HG03196 (cell line): Measurements from ENCODE around the gene PMF1.
"Not testable (repeated sequence)": the region's sequence is repeated elsewhere in the genome, so short reads cannot be mapped to it uniquely, and the experiment has no call there.

Experiments
- ATAC-seq: cut with Tn5 transposase; IDR thresholded peaks from one replicate; pipeline ENCODE4 v1.9.1; 2021; ENCODE audit not compliant: unreplicated experiment

PMF1 gene

DNA sequence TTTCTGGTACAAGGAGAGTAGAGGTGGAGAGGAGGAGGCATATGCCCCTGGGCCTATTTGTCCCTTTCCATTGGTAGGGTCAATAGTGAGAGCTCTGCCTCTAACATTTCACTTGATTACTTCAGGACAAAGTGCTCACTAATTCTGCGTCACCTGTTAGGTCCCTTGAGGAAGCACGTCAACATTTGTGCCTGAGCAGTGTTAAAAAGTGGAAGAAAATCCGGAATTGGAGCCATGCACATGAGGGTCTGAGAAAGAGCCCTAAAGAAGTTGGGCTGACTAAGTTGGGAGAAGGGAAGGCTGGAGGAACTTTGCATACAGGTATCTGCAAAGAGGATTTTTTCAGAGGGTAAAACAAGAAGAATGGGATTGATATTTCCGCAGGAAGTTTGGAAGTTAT, 17.0 kb upstream of the PMF1 start:
- ATAC-seq = no peak

DNA sequence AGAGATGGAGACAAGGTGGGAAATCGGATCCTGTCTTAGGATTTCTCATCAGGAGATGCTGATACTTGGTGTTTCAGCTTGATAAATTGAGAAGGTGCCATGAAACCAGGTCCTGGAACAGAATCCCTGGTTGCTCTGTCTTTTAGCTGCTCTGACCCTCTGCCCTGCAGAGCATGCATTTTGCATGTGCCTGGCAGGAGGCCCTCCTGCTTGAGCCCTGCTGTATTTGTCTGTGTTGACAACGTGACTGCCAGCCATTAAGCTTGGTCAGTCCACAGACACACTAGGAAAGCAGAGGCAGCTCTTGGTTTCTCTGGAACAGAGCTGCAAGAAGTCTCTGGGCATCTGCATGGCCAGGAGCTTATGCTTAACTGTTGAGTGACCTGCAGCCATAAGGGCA, 16.4 kb upstream of the PMF1 start:
- ATAC-seq = no peak

DNA sequence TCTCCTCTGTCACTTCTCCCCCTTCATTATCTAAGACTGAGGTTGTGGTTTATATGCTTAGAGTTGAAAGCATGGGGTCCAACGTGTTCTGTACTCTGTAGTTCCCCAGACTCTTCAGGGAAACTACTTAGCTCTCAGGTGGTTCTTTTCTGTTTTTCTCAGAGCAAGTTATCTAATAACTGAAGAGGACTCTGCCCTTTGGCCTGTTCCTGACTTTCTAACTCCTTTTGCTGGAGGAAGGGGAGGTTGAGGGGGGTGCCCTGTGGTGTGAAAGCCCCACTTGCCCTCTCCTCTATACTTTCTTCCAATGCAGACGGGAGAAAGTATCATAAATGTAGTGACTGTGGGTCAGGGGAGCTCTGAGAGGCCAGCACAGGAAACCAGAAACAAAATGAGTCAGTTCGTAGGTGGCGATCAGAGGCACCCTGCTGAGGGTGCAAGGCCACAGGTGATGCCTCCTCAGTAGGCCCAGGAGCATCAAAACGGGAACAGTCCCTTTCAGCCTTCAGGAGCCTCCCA, 13.9 kb upstream of the PMF1 start:
- ATAC-seq = no peak

DNA sequence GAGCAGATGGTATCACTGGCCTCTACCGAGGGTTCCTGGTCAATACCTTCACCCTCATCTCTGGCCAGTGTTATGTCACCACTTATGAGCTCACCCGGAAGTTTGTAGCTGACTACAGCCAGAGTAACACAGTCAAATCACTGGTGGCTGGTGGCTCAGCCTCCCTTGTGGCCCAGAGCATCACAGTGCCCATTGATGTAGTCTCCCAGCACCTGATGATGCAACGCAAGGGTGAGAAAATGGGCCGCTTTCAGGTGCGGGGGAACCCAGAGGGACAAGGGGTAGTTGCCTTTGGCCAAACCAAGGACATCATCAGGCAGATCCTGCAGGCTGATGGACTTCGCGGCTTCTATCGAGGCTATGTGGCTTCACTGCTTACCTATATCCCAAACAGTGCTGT, 12.8 kb upstream of the PMF1 start:
- ATAC-seq = no peak

DNA sequence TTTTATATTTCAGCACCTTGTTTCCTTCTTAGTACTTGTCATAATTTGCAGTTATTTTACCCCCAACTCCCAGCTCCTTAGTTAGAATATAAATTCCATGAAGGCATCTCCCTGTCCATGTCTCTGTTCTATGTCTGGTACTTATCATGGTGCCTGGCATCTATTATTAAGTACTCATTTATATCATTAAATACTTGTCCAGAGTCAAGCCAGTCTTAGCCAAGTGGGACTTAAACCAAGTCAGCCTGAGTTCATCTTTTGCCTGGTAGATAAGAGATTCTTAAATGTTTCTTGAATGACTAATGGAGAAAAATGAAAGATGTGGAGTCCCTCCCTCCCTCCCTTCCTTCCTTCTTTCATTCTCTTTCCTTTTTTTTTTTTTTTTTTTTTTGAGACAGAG, 9.5 kb upstream of the PMF1 start:
- no peak for ATAC-seq

DNA sequence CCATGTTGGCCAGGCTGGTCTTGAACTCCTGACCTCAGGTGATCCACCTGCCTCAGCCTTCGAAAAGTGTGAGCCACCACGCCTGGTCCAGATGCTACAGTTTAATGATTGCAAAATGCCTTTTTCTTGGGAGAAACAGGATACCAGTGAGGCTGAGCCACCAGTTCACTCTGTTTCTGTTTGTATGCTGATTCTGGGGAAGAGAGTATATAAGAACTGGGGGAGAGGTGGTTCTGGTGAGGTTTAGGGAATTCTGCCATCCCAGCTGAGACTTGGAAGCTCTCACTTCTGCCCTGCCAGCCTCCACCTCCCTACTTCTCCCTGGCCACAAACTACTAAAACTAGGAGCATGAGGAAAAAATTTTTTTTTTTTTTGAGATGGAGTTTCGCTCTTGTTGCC, 8.1 kb upstream of the PMF1 start:
- ATAC-seq = no peak

DNA sequence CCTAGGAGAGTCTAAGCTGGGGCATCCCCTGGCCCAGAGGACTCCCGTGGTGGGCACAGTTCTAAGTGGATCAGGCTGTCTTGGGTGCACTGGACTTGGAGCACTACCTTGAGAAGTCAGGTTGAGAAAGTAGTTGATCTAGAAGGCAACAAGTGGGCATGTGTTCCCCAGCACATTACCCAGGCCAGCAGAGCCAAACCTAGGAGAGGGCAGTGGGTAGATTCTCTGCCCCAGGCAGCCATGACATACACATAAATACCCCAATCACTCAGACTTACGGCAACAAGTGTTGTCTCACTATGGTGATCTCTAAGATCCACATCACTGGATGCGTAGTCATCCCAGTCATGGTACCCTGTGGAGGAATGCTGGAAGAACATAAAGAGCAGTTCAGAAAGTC, 1.6 kb upstream of the PMF1 start:
- no peak for ATAC-seq

DNA sequence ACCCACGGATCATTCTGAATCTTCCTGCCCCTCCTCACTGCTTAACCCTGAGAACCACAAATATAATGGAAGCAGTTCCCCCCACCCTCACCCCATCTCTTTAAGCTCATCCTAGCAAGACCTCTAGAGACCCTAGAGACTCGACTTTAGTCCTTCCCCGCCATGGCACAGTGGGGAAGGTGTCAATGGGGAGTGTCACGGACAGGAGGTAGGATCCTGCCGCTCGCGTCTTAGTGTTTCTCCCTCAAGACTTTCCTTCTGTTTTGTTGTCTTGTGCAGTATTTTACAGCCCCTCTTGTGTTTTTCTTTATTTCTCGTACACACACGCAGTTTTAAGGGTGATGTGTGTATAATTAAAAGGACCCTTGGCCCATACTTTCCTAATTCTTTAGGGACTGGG, 677 bp upstream of the PMF1 start:
- no peak for ATAC-seq

DNA sequence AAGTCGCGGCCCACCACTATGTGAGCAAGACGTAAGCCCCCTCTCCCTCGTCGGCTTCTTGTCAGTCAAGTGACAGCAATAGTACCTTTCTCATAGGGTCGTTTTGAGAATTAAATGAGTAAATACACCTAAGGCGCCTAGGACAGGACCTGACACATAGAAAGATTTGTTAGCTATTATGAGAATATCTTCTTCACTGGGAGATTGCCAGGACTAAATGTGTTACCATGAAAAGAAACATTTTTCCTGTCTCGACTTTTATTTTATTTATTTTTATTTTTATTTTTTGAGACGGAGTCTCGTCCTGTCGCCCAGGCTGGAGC, 798 bp downstream of the PMF1 start:
- ATAC-seq = no peak

DNA sequence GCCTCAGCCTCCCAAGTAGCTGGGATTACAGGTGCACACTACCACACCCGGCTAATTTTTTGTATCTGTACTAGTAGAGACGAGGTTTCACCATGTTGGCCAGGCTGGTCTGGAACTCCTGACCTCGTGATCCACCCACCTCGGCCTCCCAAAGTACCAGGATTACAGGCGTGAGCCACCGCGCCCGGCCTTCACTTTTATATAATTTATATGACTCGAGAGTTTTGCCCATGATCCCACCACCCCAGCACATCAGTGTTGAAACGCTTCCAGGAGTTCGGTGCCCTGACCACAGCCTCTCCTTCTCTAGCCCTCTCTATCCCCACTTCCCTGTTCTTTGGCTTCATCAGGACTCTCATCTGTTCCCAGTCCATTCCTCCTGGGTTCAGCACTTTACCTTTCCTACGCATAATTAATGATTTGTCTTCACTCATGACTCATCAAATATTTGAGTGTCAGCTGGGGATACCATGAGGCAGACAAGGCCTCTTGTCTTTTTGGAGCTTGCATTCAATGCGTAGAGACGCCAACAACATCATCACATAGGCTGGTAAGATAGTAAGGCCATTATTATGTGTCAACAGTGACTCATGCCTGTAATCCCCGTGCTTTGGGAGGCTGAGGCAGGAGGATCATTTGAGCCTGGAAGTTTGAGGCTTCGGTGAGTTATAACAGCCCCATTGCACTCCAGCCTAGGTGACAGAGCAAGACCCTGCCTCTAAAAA, 1.4 kb downstream of the PMF1 start:
- no peak for ATAC-seq

DNA sequence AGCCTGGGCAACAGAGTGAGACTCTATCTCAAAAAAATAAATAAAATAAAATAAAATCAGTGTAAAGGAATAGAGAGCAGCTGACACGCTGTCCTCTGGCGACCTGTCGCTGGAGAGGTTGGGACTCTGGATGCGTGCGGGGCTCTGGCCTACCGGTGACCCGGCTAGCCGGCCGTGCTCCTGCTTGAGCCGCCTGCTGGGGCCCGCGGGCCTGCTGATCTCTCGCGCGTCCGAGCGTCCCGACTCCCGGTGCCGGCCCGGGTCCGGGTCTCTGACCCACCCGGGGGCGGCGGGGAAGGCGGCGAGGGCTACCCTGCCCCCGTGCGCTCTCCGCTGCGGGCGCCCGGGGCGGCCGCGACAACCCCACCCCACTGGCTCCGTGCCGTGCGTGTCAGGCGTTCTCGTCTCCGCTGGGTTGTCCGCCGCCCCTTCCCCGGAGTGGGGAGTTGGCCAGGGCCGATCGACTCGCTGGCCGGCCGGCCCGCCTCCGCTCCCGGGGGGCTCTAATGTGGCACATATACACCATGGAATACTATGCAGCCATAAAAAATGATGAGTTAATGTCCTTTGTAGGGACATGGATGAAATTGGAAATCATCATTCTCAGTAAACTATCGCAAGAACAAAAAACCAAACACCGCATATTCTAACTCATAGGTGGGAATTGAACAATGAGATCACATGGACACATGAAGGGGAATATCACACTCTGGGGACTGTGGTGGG, 3.7 kb downstream of the PMF1 start:
- not testable (repeated sequence) for ATAC-seq

DNA sequence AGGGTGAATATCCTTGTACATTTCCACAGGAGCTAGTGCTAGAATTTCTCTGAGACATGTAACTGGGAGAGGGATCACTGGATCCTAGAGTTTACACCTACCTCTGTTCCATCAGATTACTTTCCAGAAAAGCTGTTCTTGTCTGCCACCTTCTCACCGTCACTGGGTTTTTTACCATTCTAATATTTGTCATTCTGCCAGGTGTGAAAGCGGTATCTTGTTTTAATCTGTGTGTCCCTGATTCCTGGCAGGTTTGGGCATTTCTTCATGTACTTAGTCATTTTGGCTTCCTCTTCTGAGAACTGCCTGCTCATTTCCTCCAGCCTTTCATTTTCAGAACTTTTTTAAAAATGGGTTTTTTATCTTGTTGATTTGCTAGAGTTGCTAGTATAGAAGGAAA, 5.1 kb downstream of the PMF1 start:
- no peak for ATAC-seq

DNA sequence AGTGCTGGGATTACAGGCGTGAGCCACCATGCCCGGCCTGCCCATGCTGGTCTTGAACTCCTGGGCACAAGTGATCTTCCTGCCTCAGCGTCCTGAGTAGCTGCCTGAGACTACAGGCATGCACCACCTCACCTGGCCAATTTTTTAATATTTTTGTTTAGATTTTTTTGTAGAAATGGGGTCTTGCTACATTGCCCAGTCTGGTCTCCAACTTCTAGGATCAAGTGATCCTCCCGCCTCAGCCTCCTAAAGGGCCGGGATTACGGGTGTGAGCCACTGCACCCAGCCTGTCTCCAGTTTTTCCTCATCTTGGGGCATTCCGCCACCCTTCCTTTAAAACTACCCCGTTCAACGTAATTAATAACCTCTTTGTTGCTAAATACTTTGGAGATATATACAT, 7.4 kb downstream of the PMF1 start:
- no peak for ATAC-seq

DNA sequence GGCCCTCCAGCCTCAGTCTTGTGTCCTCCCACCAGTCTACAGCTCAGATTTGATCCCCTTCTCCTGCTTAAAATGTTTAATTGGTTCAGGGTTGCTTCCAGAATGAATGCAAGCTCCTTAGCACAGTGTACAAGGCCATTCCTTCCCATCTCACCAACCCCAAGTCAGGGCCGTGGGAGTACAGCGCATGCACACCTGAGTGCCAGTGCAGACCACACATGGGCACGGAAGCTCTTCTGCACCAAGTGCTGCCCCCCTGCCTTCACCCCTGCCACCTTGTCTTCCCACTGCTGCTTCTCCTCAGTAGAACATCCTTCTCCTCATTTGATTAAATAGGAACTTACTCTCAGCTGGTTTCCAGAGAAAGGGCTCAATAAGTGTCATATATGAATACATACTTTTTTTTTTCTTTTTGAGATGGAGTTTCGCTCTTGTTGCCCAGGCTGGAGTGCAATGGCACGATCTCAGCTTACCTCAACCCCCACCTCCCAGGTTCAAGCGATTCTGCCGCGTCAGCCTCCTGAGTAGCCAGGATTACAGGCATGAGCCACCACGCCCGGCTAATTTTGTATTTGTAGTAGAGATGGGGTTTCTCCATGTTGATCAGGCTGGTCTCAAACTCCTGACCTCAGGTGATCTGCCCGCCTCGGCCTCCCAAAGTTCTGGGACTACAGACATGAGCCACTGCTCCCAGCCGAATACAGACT, 9.3 kb downstream of the PMF1 start:
- ATAC-seq = no peak

DNA sequence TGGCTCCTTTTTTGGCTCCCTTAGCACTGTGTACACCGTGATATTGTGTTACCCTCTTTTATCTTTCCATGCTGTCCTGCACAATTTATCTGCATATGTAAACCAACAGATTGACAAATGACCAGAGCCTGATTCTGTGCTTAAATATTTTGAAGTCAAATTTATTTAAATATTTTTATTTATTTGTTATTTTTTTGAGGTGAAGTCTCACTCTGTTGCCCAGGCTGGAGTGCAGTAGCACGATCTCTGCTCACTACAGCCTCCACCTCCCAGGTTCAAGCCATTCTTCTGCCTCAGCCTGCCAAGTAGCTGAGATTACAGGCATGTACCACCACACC, 12.8 kb downstream of the PMF1 start:
- no peak for ATAC-seq

DNA sequence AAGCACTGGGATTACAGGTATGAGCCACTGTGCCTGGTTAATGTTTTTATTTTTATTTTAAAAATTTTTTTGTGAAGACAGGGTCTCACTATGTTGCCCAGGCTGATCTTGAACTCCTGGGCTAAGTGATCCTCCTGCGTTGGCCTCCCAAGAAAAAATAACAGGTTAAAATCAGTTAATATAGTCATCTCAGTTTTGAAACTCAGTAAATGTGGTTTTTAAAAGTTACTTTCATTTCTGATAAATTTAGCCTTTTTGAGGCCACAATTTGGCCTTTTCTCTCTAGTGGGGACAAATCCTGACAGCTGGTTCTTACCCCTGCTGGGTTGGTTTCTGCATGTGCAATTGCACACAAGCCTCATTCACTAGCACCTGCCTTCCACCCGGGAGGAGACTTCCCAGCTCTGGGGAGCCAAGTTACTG, 13.3 kb downstream of the PMF1 start:
- ATAC-seq = peak; percentile 57

DNA sequence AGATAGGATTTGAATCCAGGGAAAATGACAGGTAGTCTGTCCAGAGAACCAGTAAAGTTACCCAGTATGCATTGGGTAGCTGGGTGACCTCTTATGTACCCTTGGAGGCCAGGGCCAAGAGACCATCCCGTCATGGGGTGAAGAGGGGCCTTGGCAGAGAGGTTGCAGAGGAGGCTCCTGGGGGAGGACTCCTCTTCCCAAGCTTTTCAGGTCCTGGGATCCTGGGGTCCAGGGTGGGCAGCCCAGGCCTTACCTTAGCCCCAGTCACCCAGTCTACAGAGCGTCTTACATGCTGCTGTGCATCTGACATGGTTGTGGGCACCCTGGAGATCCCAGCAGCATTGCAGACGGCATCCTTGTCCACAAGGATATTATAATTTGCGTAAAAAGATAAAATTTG, 14.0 kb downstream of the PMF1 start:
- ATAC-seq = no peak

DNA sequence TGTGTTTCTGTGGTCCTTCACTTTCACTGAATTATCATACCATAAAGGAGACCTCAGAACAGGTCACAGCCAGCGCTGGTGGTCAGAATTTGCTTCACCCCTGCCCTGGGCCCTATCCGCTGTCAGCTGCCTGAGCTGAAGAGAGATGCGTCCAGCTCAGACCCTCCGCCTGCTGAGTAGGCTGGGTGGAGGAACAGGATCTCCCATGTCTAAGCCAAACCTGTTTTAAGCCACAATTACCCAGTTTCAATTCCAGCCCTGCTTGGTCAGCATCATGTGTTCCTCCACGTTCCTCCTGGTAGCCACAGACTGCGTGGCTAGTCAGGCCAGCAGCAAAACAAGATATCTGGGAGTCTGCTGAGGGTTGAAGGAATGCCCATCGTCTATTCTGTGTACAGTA, 15.7 kb downstream of the PMF1 start:
- ATAC-seq = no peak

DNA sequence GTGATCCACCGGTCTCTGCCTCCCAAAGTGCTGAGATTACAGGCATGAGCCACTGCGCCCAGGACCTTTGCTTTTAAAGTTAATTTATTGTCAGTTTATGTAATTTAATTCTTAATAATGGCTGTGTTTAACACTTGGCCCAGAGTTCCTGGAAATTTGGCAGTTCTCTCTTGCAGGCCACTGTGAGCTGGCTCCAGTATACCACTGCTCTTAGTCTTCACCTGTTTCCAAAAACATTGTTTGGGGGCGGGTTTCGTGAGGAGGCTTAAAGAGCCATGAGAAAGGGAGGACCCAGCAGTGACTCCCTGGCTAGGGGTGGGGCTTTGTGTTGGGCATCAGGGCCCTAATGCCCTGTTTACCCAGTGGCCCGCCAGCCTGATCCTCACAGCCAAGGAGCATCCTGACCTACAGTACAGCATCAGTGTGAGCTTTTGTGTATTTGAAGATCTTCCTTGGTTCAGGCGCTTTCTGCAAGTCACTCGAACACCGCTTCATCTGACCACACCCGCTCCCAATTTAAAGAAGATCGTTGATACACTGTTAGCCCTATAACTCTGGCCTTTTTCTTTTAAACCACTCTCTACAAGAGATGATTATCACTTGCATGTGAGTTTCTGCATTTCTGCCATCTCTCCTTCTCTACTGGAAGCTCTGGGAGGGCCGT, 17.1 kb downstream of the PMF1 start:
- no peak for ATAC-seq

DNA sequence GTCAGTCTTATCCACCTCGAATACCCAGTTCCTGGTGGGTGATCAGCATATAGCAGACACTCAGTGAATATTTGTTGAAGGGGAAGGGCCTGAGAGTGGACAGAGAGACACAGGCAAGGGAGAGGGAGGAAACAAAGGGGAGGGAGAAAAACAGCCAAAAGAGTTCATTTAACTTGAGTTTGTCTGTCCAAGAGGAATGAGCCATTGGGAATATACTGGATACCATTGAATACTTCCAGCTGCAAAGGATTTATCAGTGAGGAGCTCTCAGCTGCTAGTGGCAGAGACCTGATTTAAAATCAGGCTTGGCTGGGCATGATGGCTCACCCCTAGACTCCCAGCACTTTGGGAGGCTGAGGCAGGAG, 17.6 kb downstream of the PMF1 start:
- no peak for ATAC-seq

DNA sequence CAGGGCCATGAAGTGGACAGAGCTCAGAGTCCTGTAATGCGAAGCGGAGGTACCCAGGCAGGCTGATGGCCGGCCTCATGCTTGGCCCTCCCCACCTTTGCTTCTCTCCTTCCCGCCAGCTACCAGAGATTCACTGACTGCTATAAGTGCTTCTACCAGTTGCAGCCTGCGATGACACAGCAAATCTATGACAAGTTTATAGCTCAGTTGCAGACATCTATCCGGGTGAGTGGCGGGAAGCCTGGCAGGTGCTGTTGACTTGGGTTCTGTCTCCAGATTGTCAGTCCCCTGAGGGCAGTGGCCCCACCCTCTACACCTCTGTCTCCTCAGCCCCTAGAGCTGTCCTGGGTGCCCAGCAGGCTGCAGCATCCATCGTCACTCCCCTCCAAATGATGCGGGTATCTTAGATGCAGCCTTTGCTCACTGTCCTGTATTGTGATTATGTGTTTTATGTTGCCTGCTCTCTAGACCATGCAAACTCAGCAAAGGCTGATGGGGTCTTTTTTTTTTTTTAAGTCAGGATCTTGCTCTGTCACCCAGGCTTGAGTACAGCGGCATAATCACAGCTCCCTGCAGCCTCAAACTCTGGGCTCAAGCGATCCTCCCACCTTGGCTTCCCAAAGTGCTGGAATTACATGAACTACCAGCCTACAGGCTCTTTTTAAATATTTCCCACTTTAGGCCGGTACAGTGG, 19.5 kb downstream of the PMF1 start:
- ATAC-seq = no peak
